HepG2 (cell line): Measurements from ENCODE around the gene TGFBR1. TPM values are rescaled to one million over a fixed set of nuclear protein-coding genes. Genes with fewer than 3 reads are reported as not detected.

ENCODE experiments used
- ADNP ChIP-seq: sonication (generic); formaldehyde crosslinking; IDR thresholded peaks from 2 replicates; pipeline ENCODE4 v1.4.0; 2020; ENCODE audit warnings: missing genetic modification reagents
- ATF3 ChIP-seq: sonication (generic); formaldehyde crosslinking; IDR thresholded peaks from 2 replicates; pipeline ENCODE4 v1.4.0; 2020; ENCODE audit warnings: missing genetic modification reagents
- BRCA1 ChIP-seq: sonication (generic); formaldehyde crosslinking; IDR thresholded peaks from 2 replicates; pipeline ENCODE4 v1.4.0; 2020; ENCODE audit warnings: missing genetic modification reagents
- CEBPB ChIP-seq: IDR thresholded peaks from 2 replicates; pipeline ENCODE4 v1.6.1; 2011; ENCODE audit warnings: low read depth, low read length, improper control_type of control experiment, borderline replicate concordance
- CEBPG ChIP-seq: IDR thresholded peaks from 2 replicates; pipeline ENCODE4 v1.6.1; 2016
- ELF4 ChIP-seq: sonication (generic); formaldehyde crosslinking; IDR thresholded peaks from 2 replicates; pipeline ENCODE4 v1.5.0; 2020; ENCODE audit warnings: missing genetic modification reagents, mild to moderate bottlenecking, moderate library complexity, borderline replicate concordance
- FOSL1 ChIP-seq: sonication (generic); formaldehyde crosslinking; IDR thresholded peaks from 2 replicates; pipeline ENCODE4 v1.9.0; 2021; ENCODE audit warnings: missing genetic modification reagents, borderline replicate concordance
- FOXC1 ChIP-seq: sonication (generic); formaldehyde crosslinking; IDR thresholded peaks from 2 replicates; pipeline ENCODE4 v1.8.0; 2022; ENCODE audit warnings: mild to moderate bottlenecking, missing genetic modification reagents, borderline replicate concordance
- IKZF1 ChIP-seq: fragments of 450-650 bp; IDR thresholded peaks from 2 replicates; pipeline ENCODE4 v1.7.1; 2016
- KLF12 ChIP-seq: sonication (generic); formaldehyde crosslinking; IDR thresholded peaks from 2 replicates; pipeline ENCODE4 v1.4.0; 2020; ENCODE audit warnings: missing genetic modification reagents, borderline replicate concordance
- KMT2A ChIP-seq: sonication (generic); formaldehyde crosslinking; IDR thresholded peaks from 2 replicates; pipeline ENCODE4 v1.4.0; 2020; ENCODE audit warnings: missing genetic modification reagents
- NR2F1 ChIP-seq, 2 experiments: fragments of 450-650 bp in 1 of 2; formaldehyde crosslinking in 1 of 2; IDR thresholded peaks; 2 replicates each; pipeline versions ENCODE4 v1.5.0 to v1.6.1; 2016 to 2020; ENCODE audit warnings: mild to moderate bottlenecking in 1 of 2, missing compliant biosample characterization in 1 of 2, missing genetic modification reagents in 1 of 2, moderate library complexity in 1 of 2
- SNAPC2 ChIP-seq: sonication (generic); formaldehyde crosslinking; IDR thresholded peaks from 2 replicates; pipeline ENCODE4 v1.8.1; 2022; ENCODE audit warnings: mild to moderate bottlenecking, missing genetic modification reagents
- TCF12 ChIP-seq, 2 experiments: fragments of 450-650 bp in 1 of 2; sonication (generic) in 1 of 2; formaldehyde crosslinking in 1 of 2; IDR thresholded peaks; 2 replicates each; pipeline versions ENCODE4 v1.6.1 to v1.8.0; 2017 to 2022; ENCODE audit warnings: antibody characterized with exemption in 1 of 2, mild to moderate bottlenecking in 1 of 2, missing genetic modification reagents in 1 of 2, moderate library complexity in 1 of 2
- ZBTB42 ChIP-seq: sonication (generic); formaldehyde crosslinking; IDR thresholded peaks from 2 replicates; pipeline ENCODE4 v1.5.0; 2020; ENCODE audit warnings: mild to moderate bottlenecking, missing genetic modification reagents
- ZFP36L1 ChIP-seq: sonication (generic); formaldehyde crosslinking; IDR thresholded peaks from 2 replicates; pipeline ENCODE4 v1.8.0; 2022; ENCODE audit warnings: mild to moderate bottlenecking, missing genetic modification reagents, moderate library complexity
- ZNF232 ChIP-seq: sonication (generic); formaldehyde crosslinking; IDR thresholded peaks from 2 replicates; pipeline ENCODE4 v1.4.0; 2020; ENCODE audit warnings: missing genetic modification reagents, borderline replicate concordance
- ZNF253 ChIP-seq: sonication (generic); formaldehyde crosslinking; IDR thresholded peaks from 2 replicates; pipeline ENCODE4 v1.8.0; 2022; ENCODE audit warnings: mild to moderate bottlenecking, missing genetic modification reagents, borderline replicate concordance
- ZNF629 ChIP-seq: sonication (generic); formaldehyde crosslinking; conservative IDR thresholded peaks from 2 replicates; pipeline ENCODE4 v1.5.0; 2020; ENCODE audit warnings: missing genetic modification reagents
- ZNF766 ChIP-seq: sonication (generic); formaldehyde crosslinking; IDR thresholded peaks from 2 replicates; pipeline ENCODE4 v1.5.0; 2020; ENCODE audit warnings: missing genetic modification reagents, borderline replicate concordance
- ZNF792 ChIP-seq: IDR thresholded peaks from 2 replicates; pipeline ENCODE4 v1.6.1; 2016
- polyA plus RNA-seq, 8 experiments: library from polyadenylated mRNA; depleted of rRNA in 3 of 8; stranded (reverse) in 7 of 8; unstranded in 1 of 8; fragments of >200 nt; fragmentation: Illumina TruSeq in 4 of 8; extraction: Trizol in 4 of 8; gene quantifications; 2 replicates each; pipeline versions ENCODE4 v1.2.1 to v1.2.3, GENCODE V29; 2011 to 2016; ENCODE audit warnings: low read depth in 4 of 8, missing spikeins in 1 of 8, mixed read lengths in 1 of 8; ENCODE audit not compliant: insufficient read depth in 1 of 8
- total RNA-seq, 5 experiments: library from RNA; depleted of rRNA; stranded (reverse); fragments of >200 nt; fragmentation: Illumina TruSeq; extraction: Trizol; gene quantifications; 2 replicates each; pipeline ENCODE4 v1.2.3, GENCODE V29; 2016; ENCODE audit warnings: low read depth in 1 of 5
- TF ChIP-seq, protein P1 (sequence below), 2 experiments: fragments of 450-650 bp in 1 of 2; sonication (generic) in 1 of 2; formaldehyde crosslinking; IDR thresholded peaks; 2 replicates each; pipeline versions ENCODE4 v1.5.0 to v1.8.0; 2020 to 2022; ENCODE audit warnings: mild to moderate bottlenecking in 1 of 2, missing genetic modification reagents in 1 of 2
- TF ChIP-seq, protein P2 (sequence below): sonication (generic); formaldehyde crosslinking; IDR thresholded peaks from 2 replicates; pipeline ENCODE4 v1.4.0; 2020; ENCODE audit warnings: missing genetic modification reagents
- TF ChIP-seq, protein P3 (sequence below): sonication (generic); formaldehyde crosslinking; IDR thresholded peaks from 2 replicates; pipeline ENCODE4 v1.8.1; 2023; ENCODE audit warnings: mild to moderate bottlenecking, moderate library complexity, missing genetic modification reagents

Gene TGFBR1
- total and polyA plus RNA-seq, 2 of the 13 experiments (the other 11 are each of a cell fraction or from before 2014, with no cell fraction given): 16.8 to 23.9 TPM

- no peak for TF ChIP-seq TCF12 (IDR thresholded peaks at IDR 0.05)
- TF ChIP-seq TCF12 (CRISPR knock-in tag; IDR thresholded peaks at IDR 0.05): no peak
- TF ChIP-seq CEBPG: peak; percentile 77
- TF ChIP-seq, protein P1, sequence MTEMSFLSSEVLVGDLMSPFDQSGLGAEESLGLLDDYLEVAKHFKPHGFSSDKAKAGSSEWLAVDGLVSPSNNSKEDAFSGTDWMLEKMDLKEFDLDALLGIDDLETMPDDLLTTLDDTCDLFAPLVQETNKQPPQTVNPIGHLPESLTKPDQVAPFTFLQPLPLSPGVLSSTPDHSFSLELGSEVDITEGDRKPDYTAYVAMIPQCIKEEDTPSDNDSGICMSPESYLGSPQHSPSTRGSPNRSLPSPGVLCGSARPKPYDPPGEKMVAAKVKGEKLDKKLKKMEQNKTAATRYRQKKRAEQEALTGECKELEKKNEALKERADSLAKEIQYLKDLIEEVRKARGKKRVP (CRISPR knock-in tag; IDR thresholded peaks at IDR 0.05): peak in 1 of 2 experiments; percentile 92; a peak in 2 of 4 replicates
- TF ChIP-seq BRCA1 (CRISPR knock-in tag): no peak
- no peak for TF ChIP-seq FOSL1 (CRISPR knock-in tag)
- no peak for TF ChIP-seq ADNP (CRISPR knock-in tag)
- no peak for TF ChIP-seq ATF3 (CRISPR knock-in tag)
- TF ChIP-seq ZNF629 (CRISPR knock-in tag): peak; percentile 74
- TF ChIP-seq, protein P2, sequence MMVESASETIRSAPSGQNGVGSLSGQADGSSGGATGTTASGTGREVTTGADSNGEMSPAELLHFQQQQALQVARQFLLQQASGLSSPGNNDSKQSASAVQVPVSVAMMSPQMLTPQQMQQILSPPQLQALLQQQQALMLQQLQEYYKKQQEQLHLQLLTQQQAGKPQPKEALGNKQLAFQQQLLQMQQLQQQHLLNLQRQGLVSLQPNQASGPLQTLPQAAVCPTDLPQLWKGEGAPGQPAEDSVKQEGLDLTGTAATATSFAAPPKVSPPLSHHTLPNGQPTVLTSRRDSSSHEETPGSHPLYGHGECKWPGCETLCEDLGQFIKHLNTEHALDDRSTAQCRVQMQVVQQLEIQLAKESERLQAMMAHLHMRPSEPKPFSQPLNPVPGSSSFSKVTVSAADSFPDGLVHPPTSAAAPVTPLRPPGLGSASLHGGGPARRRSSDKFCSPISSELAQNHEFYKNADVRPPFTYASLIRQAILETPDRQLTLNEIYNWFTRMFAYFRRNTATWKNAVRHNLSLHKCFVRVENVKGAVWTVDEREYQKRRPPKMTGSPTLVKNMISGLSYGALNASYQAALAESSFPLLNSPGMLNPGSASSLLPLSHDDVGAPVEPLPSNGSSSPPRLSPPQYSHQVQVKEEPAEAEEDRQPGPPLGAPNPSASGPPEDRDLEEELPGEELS (CRISPR knock-in tag): 0 out of 2 replicates have a peak, but pooled peaks have one; percentile 54
- no peak for TF ChIP-seq ZBTB42 (CRISPR knock-in tag)
- TF ChIP-seq ZNF253 (CRISPR knock-in tag): no peak
- TF ChIP-seq ZNF792 (CRISPR knock-in tag): no peak; the same call in 1 of the 2 replicates
- TF ChIP-seq, protein P3, sequence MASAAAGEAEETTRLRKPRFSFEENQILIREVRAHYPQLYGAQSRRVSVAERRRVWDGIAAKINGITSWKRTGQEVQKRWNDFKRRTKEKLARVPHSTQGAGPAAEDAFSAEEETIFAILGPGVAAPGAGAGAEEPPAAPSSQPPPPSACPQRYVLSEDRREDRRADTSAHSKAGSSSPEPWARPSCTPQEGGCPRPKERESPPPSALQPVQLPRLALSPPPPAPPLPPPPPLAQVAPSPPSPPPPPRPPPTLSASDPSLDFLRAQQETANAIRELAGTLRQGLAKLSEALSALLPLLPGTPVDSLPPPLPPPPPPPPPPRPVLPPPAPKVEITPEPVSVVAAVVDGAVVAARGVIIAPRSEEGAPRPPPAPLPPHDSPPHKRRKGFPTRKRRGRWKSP (CRISPR knock-in tag): no peak
- TF ChIP-seq NR2F1 (CRISPR knock-in tag; IDR thresholded peaks at IDR 0.05): no peak
- TF ChIP-seq IKZF1: no peak
- no peak for TF ChIP-seq KLF12
- no peak for TF ChIP-seq ZNF232 (CRISPR knock-in tag)
- TF ChIP-seq ZNF766 (CRISPR knock-in tag): no peak
- TF ChIP-seq KMT2A (CRISPR knock-in tag): no peak
- no peak for TF ChIP-seq SNAPC2 (CRISPR knock-in tag)
- TF ChIP-seq ZFP36L1 (CRISPR knock-in tag): no peak
- no peak for TF ChIP-seq FOXC1 (CRISPR knock-in tag)
- TF ChIP-seq ELF4 (CRISPR knock-in tag): no peak
- TF ChIP-seq CEBPB: peak; percentile 67
These were observed 68.9 kb downstream of the TGFBR1 start (continued) for GRCh38 chr9:99173570-99174504.
